HCT116 (cell line): ENCODE data around the gene AHCTF1. TPM values are rescaled to one million over a fixed set of nuclear protein-coding genes. Genes with fewer than 3 reads are reported as not detected.

Experiments
- ATAC-seq: fragments of 200-7000 bp; cut with Tn5 transposase; 2 replicates; pipeline ENCODE4 v1.9.1; 2020; ENCODE audit warnings: mild to moderate bottlenecking, moderate library complexity
- BruUV-seq: library from RNA; stranded (reverse); fragments of 400-500 nt; replicated peaks from 2 replicates; lab custom pipeline; 2021; lab: Mats Ljungman, UMichigan
- CTCF ChIA-PET: fragments of 300-600 bp; sonication (Branson Sonifier 250); formaldehyde crosslinking; loops from one replicate; lab custom pipeline; 2021; ENCODE audit warnings: antibody characterized with exemption; lab: Charles Lee
- POLR2A ChIA-PET: fragments of 300-600, 350-600 bp; sonication (Branson Sonifier 250); formaldehyde crosslinking; loops from one replicate; lab custom pipeline; 2021; ENCODE audit warnings: antibody characterized with exemption; lab: Charles Lee
- RAD21 ChIA-PET, 2 experiments: fragments of 300-600 bp; sonication (Branson Sonifier 250); formaldehyde crosslinking; loops; one replicate each; lab custom pipeline; 2023; ENCODE audit warnings: low total read pairs in 2 of 2; ENCODE audit not compliant: uncharacterized antibody in 2 of 2, unreplicated experiment in 2 of 2, low non-redundant PET in 1 of 2; lab: Charles Lee
- DNase-seq: peaks from one replicate; pipeline ENCODE4 v3.0.0-alpha.2; 2010; ENCODE audit warnings: low read depth, low spot score
- H2AFZ ChIP-seq: fragments of 200-600 bp; shearing (Covaris generic), sonication (generic); 2 replicates; pipeline ENCODE4 v1.6.1; 2017; ENCODE audit warnings: low read depth, mixed run types, mixed read lengths, antibody characterized with exemption, low read length; ENCODE audit not compliant: poor library complexity, severe bottlenecking
- H3K27ac ChIP-seq: 2 replicates; pipeline ENCODE4 v1.5.1; 2012; ENCODE audit warnings: low read depth, low read length
- H3K27me3 ChIP-seq: fragments of 200-600 bp; sonication (generic); 2 replicates; pipeline ENCODE4 v1.6.1; 2016; ENCODE audit warnings: mixed run types, low read length, mixed read lengths; ENCODE audit not compliant: insufficient read depth
- H3K36me3 ChIP-seq, 2 experiments: fragments of 200-500 bp in 1 of 2; fragments of 200-600 bp in 1 of 2; sonication (Bioruptor generic) in 1 of 2; sonication (generic) in 1 of 2; 2 replicates each; pipeline versions ENCODE4 v1.5.1 to v1.6.1; 2014 to 2016; ENCODE audit warnings: low read length in 2 of 2, inconsistent platforms in 1 of 2, mixed read lengths in 1 of 2, mixed run types in 1 of 2; ENCODE audit not compliant: insufficient read depth in 2 of 2, control insufficient read depth in 1 of 2
- H3K4me1 ChIP-seq, 2 experiments: fragments of 200-600 bp in 1 of 2; sonication (generic) in 1 of 2; 2 replicates each; pipeline versions ENCODE4 v1.5.1 to v1.6.1; 2012 to 2017; ENCODE audit warnings: low read length in 2 of 2, inconsistent platforms in 1 of 2, mild to moderate bottlenecking in 1 of 2, mixed read lengths in 1 of 2, mixed run types in 1 of 2, moderate library complexity in 1 of 2; ENCODE audit not compliant: insufficient read depth in 2 of 2, control insufficient read depth in 1 of 2
- H3K4me2 ChIP-seq: fragments of 200-600 bp; sonication (generic); 2 replicates; pipeline ENCODE4 v1.6.1; 2017; ENCODE audit warnings: mixed run types, low read length, mixed read lengths
- H3K4me3 ChIP-seq, 2 experiments: fragments of 200-600 bp in 1 of 2; sonication (generic) in 1 of 2; replicated peaks in 1 of 2; 2 replicates each; pipeline ENCODE4 v1.5.1; 2011 to 2016; ENCODE audit warnings: low read length in 2 of 2, control low read depth in 1 of 2, low read depth in 1 of 2, mild to moderate bottlenecking in 1 of 2, mixed read lengths in 1 of 2, mixed run types in 1 of 2
- H3K79me2 ChIP-seq: fragments of 200-600 bp; sonication (generic); 2 replicates; pipeline ENCODE4 v1.6.1; 2017; ENCODE audit warnings: mild to moderate bottlenecking, mixed run types, low read length, moderate library complexity, mixed read lengths; ENCODE audit not compliant: insufficient read depth
- H3K9ac ChIP-seq: fragments of 200-600 bp; sonication (generic); 2 replicates; pipeline ENCODE4 v1.6.1; 2016; ENCODE audit warnings: low read length, mixed read lengths
- H3K9me2 ChIP-seq: fragments of 200-600 bp; sonication (generic), shearing (Covaris generic); 2 replicates; pipeline ENCODE4 v1.6.1; 2017; ENCODE audit warnings: mixed run types, mild to moderate bottlenecking, moderate library complexity; ENCODE audit not compliant: insufficient read depth
- H3K9me3 ChIP-seq, 2 experiments: fragments of 200-500 bp in 1 of 2; fragments of 200-600 bp in 1 of 2; sonication (Bioruptor generic) in 1 of 2; sonication (generic) in 1 of 2; 2 replicates each; pipeline ENCODE4 v1.6.1; 2014 to 2017; ENCODE audit warnings: low read length in 2 of 2, mixed read lengths in 2 of 2, inconsistent platforms in 1 of 2, low read depth in 1 of 2, mild to moderate bottlenecking in 1 of 2, mixed run types in 1 of 2, moderate library complexity in 1 of 2; ENCODE audit not compliant: control insufficient read depth in 1 of 2, insufficient read depth in 1 of 2
- H4K20me1 ChIP-seq: fragments of 200-600 bp; sonication (generic), shearing (Covaris generic); 2 replicates; pipeline ENCODE4 v1.6.1; 2017; ENCODE audit warnings: mixed run types, mild to moderate bottlenecking, moderate library complexity; ENCODE audit not compliant: insufficient read depth
- CBX3 ChIP-seq: IDR thresholded peaks from 2 replicates; pipeline ENCODE4 v1.6.1; 2012; ENCODE audit warnings: low read depth
- EGR1 ChIP-seq: IDR thresholded peaks from 2 replicates; pipeline ENCODE4 v1.6.1; 2012; ENCODE audit warnings: low read depth
- EZH2phosphoT487 ChIP-seq: fragments of 200-600 bp; IDR thresholded peaks from 2 replicates; pipeline ENCODE4 v1.6.1; 2018; ENCODE audit warnings: antibody characterized with exemption, borderline replicate concordance
- FOSL1 ChIP-seq: IDR thresholded peaks from 2 replicates; pipeline ENCODE4 v1.6.1; 2012; ENCODE audit warnings: low read depth
- POLR2A ChIP-seq: IDR thresholded peaks from 2 replicates; pipeline ENCODE4 v1.7.0; 2011; ENCODE audit warnings: borderline replicate concordance; ENCODE audit not compliant: insufficient read depth, insufficient read length; ENCODE audit errors: extremely low read depth
- ZFX ChIP-seq: fragments of 450-650 bp; IDR thresholded peaks from 2 replicates; pipeline ENCODE4 v1.6.1; 2017
- intact Hi-C: fragments of 100-400 bp; cut with micrococcal nuclease; formaldehyde crosslinking; loops from 2 replicates; pipeline ENCODE4 v1.10.0; 2022
- total RNA-seq: library from RNA; stranded (reverse); gene quantifications from one replicate; pipeline ENCODE4 v1.2.1, GENCODE V29; 2021; ENCODE audit not compliant: unreplicated experiment
- TF ChIP-seq, protein P1 (sequence below): IDR thresholded peaks from 2 replicates; pipeline ENCODE4 v1.6.1; 2012
- TF ChIP-seq, protein P2 (sequence below): IDR thresholded peaks from 2 replicates; pipeline ENCODE4 v1.6.1; 2012; ENCODE audit warnings: low read depth
- TF ChIP-seq, protein P3 (sequence below): IDR thresholded peaks from 2 replicates; pipeline ENCODE4 v1.6.1; 2011; ENCODE audit warnings: mild to moderate bottlenecking, low read length, moderate library complexity; ENCODE audit not compliant: insufficient replicate concordance; ENCODE audit errors: extremely low read depth
- TF ChIP-seq, protein P4 (sequence below): IDR thresholded peaks from 2 replicates; pipeline ENCODE4 v1.6.1; 2012

AHCTF1 gene
- total RNA-seq, 1 experiment from 2014 or later, result 56.2 TPM

DNA sequence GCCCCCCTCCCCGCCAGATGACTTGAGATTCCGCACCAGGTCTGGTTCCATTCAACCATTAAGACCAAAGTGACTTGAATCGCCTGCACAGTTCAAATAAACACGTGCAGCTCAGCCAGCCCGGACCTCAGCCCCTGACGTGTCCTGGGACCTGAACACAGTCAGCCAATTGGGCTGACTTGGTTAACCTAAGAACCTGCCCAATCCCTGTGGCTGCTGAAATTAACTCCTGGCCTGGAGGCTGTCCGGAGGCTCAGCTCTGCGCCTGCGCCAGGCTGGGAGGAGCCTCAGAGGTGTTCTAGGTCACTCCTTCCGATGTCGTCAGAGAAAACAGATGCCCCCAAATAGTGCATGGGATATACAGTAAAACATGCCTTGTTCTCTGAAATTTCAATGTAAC is 134.2 kb downstream of the AHCTF1 start:
- RAD21 ChIA-PET, result no interaction called here
- no peak for TF ChIP-seq FOSL1
- TF ChIP-seq, protein P1, sequence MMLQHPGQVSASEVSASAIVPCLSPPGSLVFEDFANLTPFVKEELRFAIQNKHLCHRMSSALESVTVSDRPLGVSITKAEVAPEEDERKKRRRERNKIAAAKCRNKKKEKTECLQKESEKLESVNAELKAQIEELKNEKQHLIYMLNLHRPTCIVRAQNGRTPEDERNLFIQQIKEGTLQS, result no peak
- TF ChIP-seq, protein P2, sequence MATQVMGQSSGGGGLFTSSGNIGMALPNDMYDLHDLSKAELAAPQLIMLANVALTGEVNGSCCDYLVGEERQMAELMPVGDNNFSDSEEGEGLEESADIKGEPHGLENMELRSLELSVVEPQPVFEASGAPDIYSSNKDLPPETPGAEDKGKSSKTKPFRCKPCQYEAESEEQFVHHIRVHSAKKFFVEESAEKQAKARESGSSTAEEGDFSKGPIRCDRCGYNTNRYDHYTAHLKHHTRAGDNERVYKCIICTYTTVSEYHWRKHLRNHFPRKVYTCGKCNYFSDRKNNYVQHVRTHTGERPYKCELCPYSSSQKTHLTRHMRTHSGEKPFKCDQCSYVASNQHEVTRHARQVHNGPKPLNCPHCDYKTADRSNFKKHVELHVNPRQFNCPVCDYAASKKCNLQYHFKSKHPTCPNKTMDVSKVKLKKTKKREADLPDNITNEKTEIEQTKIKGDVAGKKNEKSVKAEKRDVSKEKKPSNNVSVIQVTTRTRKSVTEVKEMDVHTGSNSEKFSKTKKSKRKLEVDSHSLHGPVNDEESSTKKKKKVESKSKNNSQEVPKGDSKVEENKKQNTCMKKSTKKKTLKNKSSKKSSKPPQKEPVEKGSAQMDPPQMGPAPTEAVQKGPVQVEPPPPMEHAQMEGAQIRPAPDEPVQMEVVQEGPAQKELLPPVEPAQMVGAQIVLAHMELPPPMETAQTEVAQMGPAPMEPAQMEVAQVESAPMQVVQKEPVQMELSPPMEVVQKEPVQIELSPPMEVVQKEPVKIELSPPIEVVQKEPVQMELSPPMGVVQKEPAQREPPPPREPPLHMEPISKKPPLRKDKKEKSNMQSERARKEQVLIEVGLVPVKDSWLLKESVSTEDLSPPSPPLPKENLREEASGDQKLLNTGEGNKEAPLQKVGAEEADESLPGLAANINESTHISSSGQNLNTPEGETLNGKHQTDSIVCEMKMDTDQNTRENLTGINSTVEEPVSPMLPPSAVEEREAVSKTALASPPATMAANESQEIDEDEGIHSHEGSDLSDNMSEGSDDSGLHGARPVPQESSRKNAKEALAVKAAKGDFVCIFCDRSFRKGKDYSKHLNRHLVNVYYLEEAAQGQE, result no peak
- TF ChIP-seq, all 23 proteins: peak for 0
- DNase-seq (no peak), ATAC-seq (no peak)
- H3K9me2 ChIP-seq, result no peaks in the 10 kb centered on the region
- no peak overlapping the region for H3K9ac ChIP-seq
- no peak overlapping the region for H3K4me2 ChIP-seq
- H3K4me3 ChIP-seq, result no peak overlapping the region
- no peaks in the 10 kb centered on the region for H3K4me1 ChIP-seq
- intact Hi-C loops, result no loop called here
- H3K27me3 ChIP-seq, result no peaks in the 10 kb centered on the region
- H3K9me3 ChIP-seq, result no peaks in the 10 kb centered on the region
- BruUV-seq, result no TSS peak
- H3K79me2 ChIP-seq, result no peaks in the 10 kb centered on the region
- no peaks in the 10 kb centered on the region for H4K20me1 ChIP-seq
- no peak overlapping the region for H2AFZ ChIP-seq
- no peaks in the 10 kb centered on the region for H3K36me3 ChIP-seq
- ChIA-PET POLR2A (no interaction called here), CTCF (no interaction called here)
- H3K27ac ChIP-seq, result no peak overlapping the region

DNA sequence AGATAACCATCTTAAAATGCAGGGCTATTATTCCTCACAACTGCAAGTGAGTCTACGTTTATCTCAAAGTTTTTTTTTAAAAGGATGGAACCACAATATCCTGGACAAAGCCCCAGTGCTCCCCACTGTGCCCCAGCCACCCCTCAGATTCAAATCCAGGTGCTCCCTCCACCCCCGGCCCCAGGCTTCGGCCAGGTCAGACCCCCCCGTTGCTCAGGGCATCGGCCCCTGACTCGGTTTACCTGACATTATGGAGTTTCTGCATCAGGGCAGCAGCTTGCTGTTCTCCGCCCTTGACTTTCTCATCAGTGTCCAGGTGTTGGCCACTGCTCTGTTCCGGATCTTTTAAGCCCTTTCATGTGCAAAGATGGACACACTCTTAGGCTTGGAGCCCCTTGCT is 134.6 kb downstream of the AHCTF1 start:
- BruUV-seq, result no TSS peak
- Histone ChIP-seq H3K27ac (no peak overlapping the region), H3K36me3 (no peaks in the 10 kb centered on the region), H4K20me1 (no peaks in the 10 kb centered on the region), H3K4me2 (no peak overlapping the region), H3K9ac (no peak overlapping the region), H3K4me1 (no peaks in the 10 kb centered on the region), H3K79me2 (no peaks in the 10 kb centered on the region), H2AFZ (no peak overlapping the region), H3K27me3 (no peaks in the 10 kb centered on the region), H3K4me3 (no peak overlapping the region), H3K9me3 (no peaks in the 10 kb centered on the region), H3K9me2 (no peaks in the 10 kb centered on the region)
- DNase-seq (no peak), ATAC-seq (no peak)
- RAD21 ChIA-PET, result no interaction called here
- POLR2A ChIA-PET, result no interaction called here
- intact Hi-C loops, result no loop called here
- CTCF ChIA-PET, result no interaction called here
- TF ChIP-seq EZH2phosphoT487 (no peak), POLR2A (no peak), ZFX (no peak), CBX3 (no peak), EGR1 (no peak)
- TF ChIP-seq, protein P2, result no peak
- TF ChIP-seq, protein P3, sequence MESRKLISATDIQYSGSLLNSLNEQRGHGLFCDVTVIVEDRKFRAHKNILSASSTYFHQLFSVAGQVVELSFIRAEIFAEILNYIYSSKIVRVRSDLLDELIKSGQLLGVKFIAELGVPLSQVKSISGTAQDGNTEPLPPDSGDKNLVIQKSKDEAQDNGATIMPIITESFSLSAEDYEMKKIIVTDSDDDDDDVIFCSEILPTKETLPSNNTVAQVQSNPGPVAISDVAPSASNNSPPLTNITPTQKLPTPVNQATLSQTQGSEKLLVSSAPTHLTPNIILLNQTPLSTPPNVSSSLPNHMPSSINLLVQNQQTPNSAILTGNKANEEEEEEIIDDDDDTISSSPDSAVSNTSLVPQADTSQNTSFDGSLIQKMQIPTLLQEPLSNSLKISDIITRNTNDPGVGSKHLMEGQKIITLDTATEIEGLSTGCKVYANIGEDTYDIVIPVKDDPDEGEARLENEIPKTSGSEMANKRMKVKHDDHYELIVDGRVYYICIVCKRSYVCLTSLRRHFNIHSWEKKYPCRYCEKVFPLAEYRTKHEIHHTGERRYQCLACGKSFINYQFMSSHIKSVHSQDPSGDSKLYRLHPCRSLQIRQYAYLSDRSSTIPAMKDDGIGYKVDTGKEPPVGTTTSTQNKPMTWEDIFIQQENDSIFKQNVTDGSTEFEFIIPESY, result no peak
- TF ChIP-seq, protein P4, sequence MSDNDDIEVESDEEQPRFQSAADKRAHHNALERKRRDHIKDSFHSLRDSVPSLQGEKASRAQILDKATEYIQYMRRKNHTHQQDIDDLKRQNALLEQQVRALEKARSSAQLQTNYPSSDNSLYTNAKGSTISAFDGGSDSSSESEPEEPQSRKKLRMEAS, result no peak
